Chondrocyte (in vitro differentiated cells): ENCODE results near the gene ATP10A. TPM values are rescaled to one million over a fixed set of nuclear protein-coding genes. Genes with fewer than 3 reads are reported as not detected.

ENCODE experiments used
- DNase-seq: peaks from one replicate; pipeline ENCODE4 v3.0.0; 2021; ENCODE audit warnings: mixed read lengths, low spot score
- H3K27ac Mint-ChIP-seq: one replicate; pipeline ENCODE4 v1.8.0; 2021; ENCODE audit warnings: mild to moderate bottlenecking, moderate library complexity, mixed read lengths; ENCODE audit not compliant: unreplicated experiment
- H3K27me3 Mint-ChIP-seq: 2 replicates; pipeline ENCODE4 v1.8.0; 2021; ENCODE audit warnings: low read depth, mixed read lengths
- H3K36me3 Mint-ChIP-seq: 2 replicates; pipeline ENCODE4 v1.8.0; 2021; ENCODE audit warnings: low read depth, mixed read lengths
- H3K4me1 Mint-ChIP-seq: 2 replicates; pipeline ENCODE4 v1.8.0; 2021; ENCODE audit warnings: low read depth, mild to moderate bottlenecking, mixed read lengths
- H3K4me3 Mint-ChIP-seq: one replicate; pipeline ENCODE4 v1.8.0; 2021; ENCODE audit warnings: mild to moderate bottlenecking, moderate library complexity, mixed read lengths; ENCODE audit not compliant: unreplicated experiment
- H3K9me3 Mint-ChIP-seq: 2 replicates; pipeline ENCODE4 v1.8.0; 2021; ENCODE audit warnings: low read depth, mixed read lengths
- CTCF ChIP-seq: fragments of 200-600 bp; sonication (generic); IDR thresholded peaks from 2 replicates; pipeline ENCODE4 v1.5.0; 2021; ENCODE audit warnings: antibody characterized with exemption, mild to moderate bottlenecking, moderate library complexity
- total RNA-seq: library from RNA; stranded (reverse); gene quantifications from 3 replicates; pipeline ENCODE4 v1.2.1, GENCODE V29; 2021

Gene ATP10A
- total RNA-seq, 1 donor from 2014 or later, result 163 TPM

GRCh38 chr15:25892126-25892525 is 29.0 kb upstream of the ATP10A start:
- no peak for TF ChIP-seq CTCF
- peak overlapping the region; percentile 78 for H3K27ac Mint-ChIP-seq
- no peak overlapping the region for H3K4me3 Mint-ChIP-seq
- H3K27me3 Mint-ChIP-seq, result no peaks in the 10 kb centered on the region
- peaks cover 4% of the 10 kb centered on the region for H3K9me3 Mint-ChIP-seq
- H3K36me3 Mint-ChIP-seq, result peaks cover 2% of the 10 kb centered on the region
- no peak for DNase-seq
- H3K4me1 Mint-ChIP-seq, result peaks cover 28% of the 10 kb centered on the region

GRCh38 chr15:25891081-25891480 is 28.0 kb upstream of the ATP10A start:
- Mint-ChIP-seq H3K36me3 (peaks cover 2% of the 10 kb centered on the region), H3K4me3 (no peak overlapping the region), H3K4me1 (peaks cover 36% of the 10 kb centered on the region), H3K9me3 (peaks cover 4% of the 10 kb centered on the region), H3K27me3 (no peaks in the 10 kb centered on the region), H3K27ac (peak overlapping the region; percentile 30)
- TF ChIP-seq CTCF, result no peak
- no peak for DNase-seq

GRCh38 chr15:25890529-25890928 is 27.4 kb upstream of the ATP10A start:
- no peak for DNase-seq
- H3K4me3 Mint-ChIP-seq, result no peak overlapping the region
- H3K27ac Mint-ChIP-seq, result peak overlapping the region; percentile 55
- peaks cover 4% of the 10 kb centered on the region for H3K9me3 Mint-ChIP-seq
- peaks cover 40% of the 10 kb centered on the region for H3K4me1 Mint-ChIP-seq
- peaks cover 2% of the 10 kb centered on the region for H3K36me3 Mint-ChIP-seq
- H3K27me3 Mint-ChIP-seq, result no peaks in the 10 kb centered on the region
- no peak for TF ChIP-seq CTCF

- no peak for DNase-seq
- Mint-ChIP-seq H3K4me1 (peaks cover 64% of the 10 kb centered on the region), H3K27me3 (no peaks in the 10 kb centered on the region), H3K27ac (no peak overlapping the region), H3K4me3 (no peak overlapping the region), H3K9me3 (no peaks in the 10 kb centered on the region), H3K36me3 (no peaks in the 10 kb centered on the region)
- TF ChIP-seq CTCF, result no peak
Measured at GRCh38 chr15:25887870-25888269, 24.7 kb upstream of the ATP10A start.

GRCh38 chr15:25886498-25887140 is 23.5 kb upstream of the ATP10A start:
- Mint-ChIP-seq H3K27me3 (no peaks in the 10 kb centered on the region), H3K4me1 (peaks cover 65% of the 10 kb centered on the region)

More at GRCh38 chr15:25886498-25887140, 23.5 kb upstream of the ATP10A start:
- TF ChIP-seq CTCF, result no peak
- no peak for DNase-seq
- Mint-ChIP-seq H3K27ac (peak overlapping the region; percentile 17), H3K9me3 (no peaks in the 10 kb centered on the region), H3K36me3 (no peaks in the 10 kb centered on the region), H3K4me3 (no peak overlapping the region)
